Measurements from ENCODE around the gene CDX1. TPM values are rescaled to one million over a fixed set of nuclear protein-coding genes. Genes with fewer than 3 reads are reported as not detected.

The CDX1 gene
- total RNA-seq, 1 experiment from 2014 or later: not detected

DNA sequence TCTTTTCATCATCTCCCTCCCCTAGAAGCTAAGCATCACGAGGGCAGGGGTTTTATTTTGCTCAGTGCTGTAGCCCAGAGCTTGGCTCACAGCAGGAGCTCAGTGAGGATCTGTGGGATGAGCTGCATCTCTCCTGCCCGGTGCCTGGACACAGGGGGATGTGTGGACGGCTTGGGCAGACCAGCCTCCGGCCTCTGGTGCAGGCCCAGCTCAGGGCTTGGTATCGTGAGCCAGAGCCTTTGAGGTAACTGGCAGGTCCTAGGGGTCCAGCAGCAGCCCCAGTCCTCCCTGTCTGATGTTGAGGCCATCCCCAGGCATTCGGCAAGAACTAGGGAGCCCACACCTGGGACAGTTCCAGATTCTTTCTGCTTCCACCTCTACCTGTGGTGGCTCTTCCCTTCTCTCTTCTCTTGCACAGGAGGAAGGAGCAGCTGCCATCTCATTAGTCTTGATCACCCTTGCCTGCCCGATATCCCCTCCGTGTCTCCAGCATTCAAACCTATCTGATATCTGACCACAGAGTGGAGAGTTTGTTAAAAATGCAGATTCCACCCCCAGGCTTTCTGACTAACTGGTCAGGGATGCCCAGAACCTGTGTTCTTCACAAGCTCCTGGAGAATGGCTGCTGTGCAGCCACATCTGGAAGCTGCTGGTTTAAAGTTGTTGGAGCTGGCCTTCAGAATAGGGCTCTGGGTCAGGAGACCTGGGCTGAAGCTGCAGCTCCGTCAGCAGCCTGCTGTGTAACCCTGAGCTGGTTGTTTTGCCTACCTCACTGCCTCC lies 15.4 kb downstream of the CDX1 start:
- DNase-seq: no peak
- no peaks in the 10 kb centered on the region for H3K27me3 ChIP-seq (ENCODE audit: low read length)
- no peaks in the 10 kb centered on the region for H3K79me2 ChIP-seq (ENCODE audit: low read length)
- TF ChIP-seq, protein P1, sequence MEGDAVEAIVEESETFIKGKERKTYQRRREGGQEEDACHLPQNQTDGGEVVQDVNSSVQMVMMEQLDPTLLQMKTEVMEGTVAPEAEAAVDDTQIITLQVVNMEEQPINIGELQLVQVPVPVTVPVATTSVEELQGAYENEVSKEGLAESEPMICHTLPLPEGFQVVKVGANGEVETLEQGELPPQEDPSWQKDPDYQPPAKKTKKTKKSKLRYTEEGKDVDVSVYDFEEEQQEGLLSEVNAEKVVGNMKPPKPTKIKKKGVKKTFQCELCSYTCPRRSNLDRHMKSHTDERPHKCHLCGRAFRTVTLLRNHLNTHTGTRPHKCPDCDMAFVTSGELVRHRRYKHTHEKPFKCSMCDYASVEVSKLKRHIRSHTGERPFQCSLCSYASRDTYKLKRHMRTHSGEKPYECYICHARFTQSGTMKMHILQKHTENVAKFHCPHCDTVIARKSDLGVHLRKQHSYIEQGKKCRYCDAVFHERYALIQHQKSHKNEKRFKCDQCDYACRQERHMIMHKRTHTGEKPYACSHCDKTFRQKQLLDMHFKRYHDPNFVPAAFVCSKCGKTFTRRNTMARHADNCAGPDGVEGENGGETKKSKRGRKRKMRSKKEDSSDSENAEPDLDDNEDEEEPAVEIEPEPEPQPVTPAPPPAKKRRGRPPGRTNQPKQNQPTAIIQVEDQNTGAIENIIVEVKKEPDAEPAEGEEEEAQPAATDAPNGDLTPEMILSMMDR (conservative IDR thresholded peaks at IDR 0.05; ENCODE audit: low read depth, low read length): no peak
- TF ChIP-seq EZH2phosphoT487 (IDR thresholded peaks at IDR 0.05; ENCODE audit: borderline replicate concordance, low read length) (no peak), EZH2 (IDR thresholded peaks at IDR 0.05; ENCODE audit: low read length, unreplicated experiment) (no peak)
- no peak overlapping the region for H3K27ac ChIP-seq (ENCODE audit: low read length)
- H3K36me3 ChIP-seq (ENCODE audit: low read depth, low read length): no peaks in the 10 kb centered on the region
- no peaks in the 10 kb centered on the region for H3K9me2 ChIP-seq (replicated peaks; ENCODE audit: low read length)
- no peak; the same call in 1 of the 2 replicates for ATAC-seq
- ChIA-PET CTCF (no interaction called here), POLR2A (ENCODE audit: unreplicated experiment) (interaction anchor here (0.5 kb wide), 1 partner anchor 54 kb away, joined by 3 read pairs; no protein-coding TSS in a partner anchor)
- no peak overlapping the region for H3K9ac ChIP-seq (ENCODE audit: low read length)
- H2AFZ ChIP-seq (ENCODE audit: low read length): no peak overlapping the region
- no peak overlapping the region for H3K4me3 ChIP-seq (ENCODE audit: low read length)
- intact Hi-C loops (cut with micrococcal nuclease): no loop called here
- no peaks in the 10 kb centered on the region for H3F3A ChIP-seq (ENCODE audit: low read length, unreplicated experiment)
- H3K4me1 ChIP-seq (ENCODE audit: insufficient read depth, low read length): no peaks in the 10 kb centered on the region
- H4K20me1 ChIP-seq (ENCODE audit: low read length): no peaks in the 10 kb centered on the region
- H3K4me2 ChIP-seq (ENCODE audit: low read length): no peak overlapping the region
- H3K9me3 ChIP-seq (ENCODE audit: low read length): no peaks in the 10 kb centered on the region
- BruUV-seq (replicated peaks): no TSS peak

- no TSS peak for BruUV-seq (replicated peaks)
Measured at GRCh38 chr5:150182774-150183173, 16.2 kb downstream of the CDX1 start.

More at GRCh38 chr5:150182774-150183173, 16.2 kb downstream of the CDX1 start:
- Histone ChIP-seq H3K4me1 (ENCODE audit: insufficient read depth, low read length) (no peaks in the 10 kb centered on the region), H3K4me3 (ENCODE audit: low read length) (no peak overlapping the region), H3K9ac (ENCODE audit: low read length) (no peak overlapping the region), H3K79me2 (ENCODE audit: low read length) (no peaks in the 10 kb centered on the region), H3K27me3 (ENCODE audit: low read length) (no peaks in the 10 kb centered on the region), H3F3A (ENCODE audit: low read length, unreplicated experiment) (no peaks in the 10 kb centered on the region), H2AFZ (ENCODE audit: low read length) (no peak overlapping the region), H3K27ac (ENCODE audit: low read length) (no peak overlapping the region), H4K20me1 (ENCODE audit: low read length) (no peaks in the 10 kb centered on the region), H3K36me3 (ENCODE audit: low read depth, low read length) (no peaks in the 10 kb centered on the region), H3K9me3 (ENCODE audit: low read length) (no peaks in the 10 kb centered on the region), H3K9me2 (replicated peaks; ENCODE audit: low read length) (no peaks in the 10 kb centered on the region), H3K4me2 (ENCODE audit: low read length) (no peak overlapping the region)
- ChIA-PET CTCF (no interaction called here), POLR2A (ENCODE audit: unreplicated experiment) (interaction anchor here (0.5 kb wide), 1 partner anchor 53 kb away, joined by 3 read pairs; no protein-coding TSS in a partner anchor)
- intact Hi-C loops (cut with micrococcal nuclease): no loop called here
- DNase-seq (no peak), ATAC-seq (no peak)
- TF ChIP-seq EZH2 (IDR thresholded peaks at IDR 0.05; ENCODE audit: low read length, unreplicated experiment) (no peak), EZH2phosphoT487 (IDR thresholded peaks at IDR 0.05; ENCODE audit: borderline replicate concordance, low read length) (no peak)
- TF ChIP-seq, protein P1 (conservative IDR thresholded peaks at IDR 0.05; ENCODE audit: low read depth, low read length): no peak
